Left forelimb (tissue), 1 donor: ENCODE measurements around the gene AOAH.

Experiments used
- DNase-seq: peaks from one replicate; pipeline ENCODE4 v3.0.0-alpha.2; 2018; ENCODE audit warnings: low spot score

AOAH gene

GRCh38 chr7:36547416-36547815 is 176.9 kb downstream of the AOAH start:
- DNase-seq, result no peak

GRCh38 chr7:36546331-36546730 is 178.0 kb downstream of the AOAH start:
- DNase-seq, result no peak

DNA sequence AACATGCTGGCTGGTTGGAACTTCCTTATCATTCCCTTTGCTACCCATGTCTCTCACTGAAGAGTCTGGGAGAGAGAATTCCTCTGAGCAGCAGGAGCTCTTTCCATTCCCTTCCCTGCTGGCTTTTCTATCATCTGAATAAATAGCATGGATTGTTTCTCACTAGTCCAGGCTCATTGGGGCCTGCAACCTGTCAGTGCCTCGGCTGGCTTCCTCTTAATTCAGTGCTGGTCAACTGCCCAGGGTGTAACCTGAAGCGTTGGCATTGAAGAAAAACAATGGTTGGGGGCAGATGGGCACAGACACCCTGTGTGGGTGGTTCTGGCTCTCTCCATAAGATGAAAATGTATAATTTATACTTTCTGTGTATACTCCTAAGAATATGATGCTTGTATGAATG is 179.0 kb downstream of the AOAH start:
- no peak for DNase-seq

DNA sequence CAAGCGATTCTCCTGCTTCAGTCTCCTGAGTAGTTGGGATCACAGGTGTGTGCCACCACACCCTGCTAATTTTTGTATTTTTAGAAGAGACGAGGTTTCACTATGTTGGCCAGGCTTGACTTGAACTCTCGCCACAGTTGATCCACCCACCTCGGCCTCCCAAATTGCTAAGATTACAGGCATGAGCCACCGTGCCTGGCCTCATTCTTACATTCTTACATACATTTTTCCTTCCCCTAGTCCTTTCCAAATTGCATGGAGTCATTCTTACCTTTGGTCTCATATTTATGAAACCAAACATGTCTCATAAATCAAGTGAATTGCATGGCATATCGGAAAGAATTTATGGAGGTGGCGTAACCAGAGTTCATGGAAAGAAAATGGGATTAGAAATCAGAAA is 186.2 kb downstream of the AOAH start:
- no peak for DNase-seq

DNA sequence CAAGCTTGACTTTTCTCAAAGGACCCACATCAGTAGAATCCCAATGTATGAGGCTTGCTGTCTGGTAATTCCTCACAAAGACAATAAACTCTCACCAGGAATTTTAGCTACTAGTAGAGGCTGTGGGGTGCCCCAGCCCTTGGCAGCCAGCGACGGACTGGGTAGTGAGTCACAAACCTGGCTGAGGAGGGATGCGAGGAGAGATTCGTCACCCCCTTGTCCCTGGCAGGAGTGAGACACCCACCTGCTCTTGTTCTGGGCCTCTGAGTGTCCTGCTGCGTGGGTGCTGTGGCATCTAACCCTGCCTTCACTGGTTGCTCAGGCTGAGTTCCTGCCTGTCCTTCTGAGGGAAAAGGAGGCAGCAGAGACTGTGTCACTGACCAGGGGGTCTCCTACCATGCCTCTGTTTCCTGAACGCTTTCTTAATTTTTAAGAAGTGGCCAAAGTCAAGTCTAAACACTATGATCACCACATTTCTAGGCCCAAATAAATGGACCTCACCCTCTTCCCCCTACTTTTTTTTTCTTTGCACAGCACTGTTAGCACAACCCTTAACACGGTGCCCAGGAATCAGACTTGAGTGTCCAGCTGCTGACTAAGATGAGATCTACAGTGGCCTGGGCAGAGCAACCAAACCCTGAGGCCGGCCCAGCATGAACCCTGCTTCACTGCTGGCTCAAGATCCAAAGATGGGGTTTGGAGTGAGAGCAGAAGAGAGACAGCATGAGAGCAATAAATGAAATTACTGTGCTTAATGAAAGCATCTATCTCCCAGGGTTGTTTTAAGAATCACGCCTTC is 188.2 kb downstream of the AOAH start:
- no peak for DNase-seq

DNA sequence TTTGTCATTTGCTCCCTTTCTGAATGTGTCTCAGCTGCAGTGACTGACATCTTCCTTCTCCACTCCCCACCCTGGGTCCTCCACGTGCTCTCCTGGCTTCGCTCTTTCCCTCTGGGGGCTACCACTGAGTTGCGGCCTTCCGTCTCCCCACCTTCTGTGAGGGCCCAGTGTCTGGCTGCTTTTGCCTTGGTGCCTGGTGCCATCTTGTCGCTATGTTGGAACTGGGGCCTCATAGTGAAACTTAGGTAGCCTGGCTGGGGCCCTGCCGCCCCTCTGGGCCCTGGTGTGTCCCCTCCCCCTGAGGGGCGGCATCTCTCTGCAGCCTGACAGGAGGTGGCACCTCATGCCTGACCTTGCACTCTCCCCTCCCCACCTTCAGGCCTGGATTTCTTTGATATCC is 190.6 kb downstream of the AOAH start:
- no peak for DNase-seq

DNA sequence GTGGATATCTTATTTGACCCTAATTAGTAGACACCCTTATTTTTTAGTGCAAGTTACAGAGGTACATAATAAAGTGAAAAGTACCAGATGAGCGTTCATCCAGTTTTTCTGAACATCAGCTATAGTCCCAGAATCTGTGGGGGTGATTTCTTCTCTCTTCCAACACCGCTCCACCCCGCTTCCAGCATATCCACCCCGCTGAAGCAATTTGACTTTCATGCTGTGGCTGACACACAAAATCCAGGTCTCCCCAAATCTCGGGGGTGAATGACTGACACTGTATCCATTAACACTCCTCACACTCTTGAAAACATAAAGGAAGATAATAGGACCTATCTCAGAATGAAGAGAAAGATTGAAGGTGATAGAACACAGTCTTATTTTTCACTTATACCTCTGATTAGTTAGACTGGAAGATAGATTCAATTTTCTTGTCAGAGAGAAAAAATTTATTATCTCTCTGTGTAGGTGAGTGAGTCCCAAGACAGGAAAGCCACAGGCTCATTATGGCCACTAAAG is 191.3 kb downstream of the AOAH start:
- DNase-seq, result no peak

- no peak for DNase-seq
Observed at GRCh38 chr7:36531951-36532350, 192.3 kb downstream of the AOAH start.

- DNase-seq, result no peak
Observed at GRCh38 chr7:36530456-36530855, 193.8 kb downstream of the AOAH start.

DNA sequence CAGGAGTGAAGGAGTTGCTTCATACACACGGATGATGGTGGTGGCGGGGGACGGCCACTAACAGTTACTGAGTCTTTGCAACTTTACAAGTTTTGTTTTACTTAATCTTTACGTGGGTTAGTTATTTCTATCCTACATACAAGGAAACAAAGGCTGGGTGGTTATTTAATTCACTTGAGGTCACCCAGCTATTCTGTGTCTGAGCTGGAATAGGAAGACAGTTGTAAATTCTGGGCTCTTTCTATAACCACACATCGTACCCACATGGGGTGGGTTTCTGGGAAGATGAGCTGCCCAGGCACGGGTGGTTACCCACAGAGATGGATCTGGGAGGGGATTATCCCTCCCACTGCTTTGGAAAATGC is 196.8 kb downstream of the AOAH start:
- no peak for DNase-seq

GRCh38 chr7:36526863-36527548 is 197.3 kb downstream of the AOAH start:
- no peak for DNase-seq

DNA sequence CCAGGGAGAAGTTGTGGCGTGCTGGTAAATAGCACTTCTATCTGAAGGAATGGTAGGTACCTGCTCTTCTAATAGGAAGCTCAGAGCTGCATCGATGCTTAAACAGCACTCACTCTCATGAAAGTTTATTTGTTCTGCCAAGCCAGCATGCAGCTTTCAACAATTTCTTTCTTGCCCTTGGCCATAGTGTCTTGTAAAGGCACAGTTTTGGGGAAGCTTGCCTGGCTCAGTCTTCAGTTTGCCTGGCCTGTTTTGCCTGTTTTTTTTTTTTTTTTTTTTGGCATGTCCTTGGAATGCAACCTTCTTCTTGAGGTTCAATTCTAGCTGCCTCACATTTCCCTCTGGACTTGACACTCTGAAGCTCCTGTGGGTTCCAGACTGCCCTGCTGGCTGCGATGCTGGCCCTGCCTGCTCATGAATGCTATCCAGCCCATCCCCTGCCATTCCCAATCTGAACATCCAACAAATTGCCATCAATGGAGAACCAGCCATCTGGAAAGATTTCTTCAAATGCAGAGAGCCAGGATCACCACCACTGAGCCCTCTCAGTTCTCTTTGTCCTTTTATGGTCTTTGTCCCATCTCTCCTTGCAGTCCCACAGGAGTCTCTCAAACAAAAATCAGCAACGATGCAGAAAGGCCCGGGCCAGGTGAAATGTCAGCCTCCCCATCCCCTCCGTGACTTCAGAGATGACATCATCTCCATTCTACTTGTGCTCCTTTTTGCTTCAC is 200.8 kb downstream of the AOAH start:
- no peak for DNase-seq

DNA sequence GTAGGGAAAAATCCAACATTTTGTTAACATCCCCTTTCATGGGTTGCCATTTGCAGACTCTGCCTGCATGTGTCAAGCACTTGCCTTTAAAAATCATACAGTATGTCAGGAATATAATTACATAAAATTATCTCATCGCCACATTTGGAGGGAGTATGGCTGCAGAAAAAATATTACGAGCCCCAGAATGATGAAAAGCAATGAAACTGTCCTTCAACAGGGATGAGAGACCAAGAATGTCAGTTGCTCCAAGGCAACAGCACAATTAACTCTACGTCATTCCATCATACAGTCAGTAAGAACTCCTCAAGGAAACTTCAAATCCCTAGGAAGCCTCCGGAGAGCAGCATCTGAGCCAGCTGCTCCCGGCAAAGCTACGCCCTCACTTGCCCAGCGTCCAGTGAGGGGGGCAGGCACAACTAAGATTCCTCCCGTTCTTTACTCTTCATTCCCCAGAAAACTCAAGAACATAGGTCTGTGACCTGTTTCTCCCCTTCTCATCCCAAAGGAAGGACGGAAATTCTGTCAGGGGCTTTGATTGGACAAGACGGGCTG is 201.8 kb downstream of the AOAH start:
- no peak for DNase-seq

- DNase-seq, result no peak
Observed at GRCh38 chr7:36521911-36522310, 202.4 kb downstream of the AOAH start.

DNA sequence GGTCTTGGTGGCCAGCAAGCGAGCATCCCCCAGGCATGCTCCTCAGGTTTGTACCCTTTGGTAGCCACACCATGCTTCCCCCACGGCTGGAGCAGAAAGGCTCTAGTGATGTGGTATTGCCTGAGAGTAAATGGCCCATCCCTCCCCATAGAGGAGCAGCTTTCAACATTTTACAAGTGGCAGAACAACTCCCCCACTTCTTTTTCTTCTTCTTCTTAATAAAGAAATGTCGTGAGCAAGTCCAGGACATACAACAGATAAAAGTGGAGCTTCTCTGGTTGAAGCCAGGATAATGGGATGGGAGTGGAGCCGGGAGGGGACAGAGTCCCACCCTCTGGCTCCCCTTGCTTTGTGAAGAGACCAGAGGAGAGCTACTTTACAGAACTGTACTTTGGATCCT is 203.2 kb downstream of the AOAH start:
- DNase-seq, result no peak

- no peak for DNase-seq
Observed at GRCh38 chr7:36515847-36516246, 208.4 kb downstream of the AOAH start.

DNA sequence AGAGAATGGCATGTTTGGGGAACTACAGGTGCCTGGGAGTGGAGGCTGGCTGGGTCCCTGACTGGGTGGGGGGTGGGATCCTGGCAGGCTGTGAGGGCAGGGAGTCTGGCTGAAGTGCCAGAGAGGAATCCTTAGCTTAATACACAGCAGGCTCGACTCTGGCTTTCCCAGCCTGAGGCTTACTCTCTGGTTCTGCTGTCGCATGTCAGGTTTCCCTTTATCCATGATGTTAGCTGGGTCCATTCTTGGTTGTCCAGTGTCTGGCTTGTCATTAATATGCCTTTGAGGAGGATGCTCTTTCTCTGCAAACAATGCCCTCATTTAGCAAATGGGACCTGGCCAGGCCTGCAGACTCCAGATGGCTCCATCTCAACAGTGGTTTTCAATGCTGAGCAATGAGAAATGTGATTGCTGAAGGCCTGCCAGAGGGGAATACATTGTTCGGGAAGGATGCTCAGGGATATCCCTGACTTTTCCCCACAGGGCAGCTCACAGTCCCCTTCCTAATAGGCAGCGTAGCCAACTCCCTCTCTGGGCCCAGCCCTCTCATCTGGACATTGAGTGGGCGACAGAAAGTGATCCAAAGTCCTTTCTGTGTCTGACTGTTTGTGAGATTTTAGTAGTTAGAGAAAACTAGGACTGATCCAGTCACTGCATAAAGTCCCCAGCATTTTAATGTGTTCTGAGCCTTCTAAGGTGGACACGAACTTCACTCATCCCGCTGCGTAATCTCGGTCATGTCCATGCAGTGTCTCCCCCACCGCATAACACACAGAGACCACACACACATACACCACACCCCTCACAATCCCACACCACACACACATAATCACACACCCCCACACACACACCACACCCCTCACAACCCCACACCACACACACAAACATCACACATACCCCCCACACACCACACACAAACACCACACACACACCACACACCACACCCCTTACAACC is 209.7 kb downstream of the AOAH start:
- DNase-seq, result no peak

DNA sequence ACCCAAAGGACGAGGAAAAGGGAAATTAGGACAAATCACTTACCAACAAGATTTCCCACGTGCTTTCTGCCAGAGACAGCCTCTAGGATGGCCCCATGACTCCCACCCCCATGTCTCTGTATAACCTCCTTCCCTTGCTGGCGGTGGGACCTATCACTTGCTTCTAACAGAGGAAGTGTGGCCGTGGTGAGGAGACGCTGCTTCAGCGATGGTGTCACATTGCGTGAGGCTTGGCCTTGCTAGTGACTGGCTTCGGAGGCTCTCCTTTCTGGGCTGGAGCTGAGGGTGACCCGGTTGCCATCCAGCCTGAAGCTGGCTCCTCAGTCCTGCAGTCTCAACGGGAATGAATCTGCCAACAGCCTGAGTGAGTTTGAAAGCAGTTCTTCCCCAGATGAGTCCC is 210.9 kb downstream of the AOAH start:
- DNase-seq, result no peak

- no peak for DNase-seq
Observed at GRCh38 chr7:36512616-36513015, 211.7 kb downstream of the AOAH start.

- no peak for DNase-seq
Observed at GRCh38 chr7:36509962-36510361, 214.3 kb downstream of the AOAH start.
